ENCODE results near the gene TRAPPC14. TPM values are rescaled to one million over a fixed set of nuclear protein-coding genes. Genes with fewer than 3 reads are reported as not detected.
A peak's percentile ranks its signal among the peaks of the same experiment; 100 is the strongest.

Gene TRAPPC14
- total and polyA plus RNA-seq, 2 of the 8 experiments (the other 6 are each of a cell fraction or from before 2014, with no cell fraction given) = 11.9 to 22.1 TPM

- TF ChIP-seq BACH1 (IDR thresholded peaks at IDR 0.05; ENCODE audit: low read length) = no peak
- no peak for TF ChIP-seq GABPA (IDR thresholded peaks at IDR 0.05; ENCODE audit: borderline replicate concordance, insufficient read depth, low read length)
- TF ChIP-seq POLR2AphosphoS5 (IDR thresholded peaks at IDR 0.05; ENCODE audit: low read depth, low read length) = peak; percentile 44; the same call in 1 of the 2 replicates
- TF ChIP-seq ZNF274 (IDR thresholded peaks at IDR 0.05; ENCODE audit: borderline replicate concordance, extremely low read depth, low read length) = no peak
- TF ChIP-seq EGR1 (IDR thresholded peaks at IDR 0.05; ENCODE audit: borderline replicate concordance, low read depth, low read length) = peak; percentile 35; the same call in 1 of the 2 replicates
- peak; percentile 99 for TF ChIP-seq YY1 (IDR thresholded peaks at IDR 0.05; ENCODE audit: low read depth, low read length)
- TF ChIP-seq JUN (IDR thresholded peaks at IDR 0.05; ENCODE audit: low read depth, low read length) = no peak
- TF ChIP-seq CTCF (IDR thresholded peaks at IDR 0.05; ENCODE audit: control extremely low read depth in 1 of 3, insufficient read depth in 1 of 3, low read depth in 1 of 3, low read length in 3 of 3) = peak in 1 of 3 experiments; percentile 1; a peak in 1 of 4 replicates
- peak; percentile 100 for TF ChIP-seq TAF1 (IDR thresholded peaks at IDR 0.05; ENCODE audit: low read depth, low read length)
- no peak for TF ChIP-seq TEAD4 (IDR thresholded peaks at IDR 0.05; ENCODE audit: low read depth, low read length)
- no peak for TF ChIP-seq SP2 (IDR thresholded peaks at IDR 0.05; ENCODE audit: low read length)
- TF ChIP-seq USF2 (IDR thresholded peaks at IDR 0.05; ENCODE audit: low read length) = no peak
- no peak for TF ChIP-seq NANOG (IDR thresholded peaks at IDR 0.05; ENCODE audit: insufficient read depth, low read depth, low read length, poor library complexity, severe bottlenecking)
- peak; percentile 96 for TF ChIP-seq TBP (IDR thresholded peaks at IDR 0.05; ENCODE audit: low read depth, low read length)
- peak; percentile 99 for TF ChIP-seq TAF7 (optimal IDR thresholded peaks at IDR 0.05; ENCODE audit: borderline replicate concordance, low read depth, low read length)
- no peak for TF ChIP-seq POU5F1 (IDR thresholded peaks at IDR 0.05; ENCODE audit: low read depth, low read length)
- TF ChIP-seq KDM5A (IDR thresholded peaks at IDR 0.05; ENCODE audit: low read length) = peak; percentile 84
- TF ChIP-seq, protein P1, sequence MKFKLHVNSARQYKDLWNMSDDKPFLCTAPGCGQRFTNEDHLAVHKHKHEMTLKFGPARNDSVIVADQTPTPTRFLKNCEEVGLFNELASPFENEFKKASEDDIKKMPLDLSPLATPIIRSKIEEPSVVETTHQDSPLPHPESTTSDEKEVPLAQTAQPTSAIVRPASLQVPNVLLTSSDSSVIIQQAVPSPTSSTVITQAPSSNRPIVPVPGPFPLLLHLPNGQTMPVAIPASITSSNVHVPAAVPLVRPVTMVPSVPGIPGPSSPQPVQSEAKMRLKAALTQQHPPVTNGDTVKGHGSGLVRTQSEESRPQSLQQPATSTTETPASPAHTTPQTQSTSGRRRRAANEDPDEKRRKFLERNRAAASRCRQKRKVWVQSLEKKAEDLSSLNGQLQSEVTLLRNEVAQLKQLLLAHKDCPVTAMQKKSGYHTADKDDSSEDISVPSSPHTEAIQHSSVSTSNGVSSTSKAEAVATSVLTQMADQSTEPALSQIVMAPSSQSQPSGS (IDR thresholded peaks at IDR 0.05; ENCODE audit: low read length) = peak; percentile 24; the same call in 1 of the 2 replicates
Observed at GRCh38 chr7:100119072-100119969, 39.2 kb downstream of the TRAPPC14 start, which contains the start of the genes CNPY4 and TAF6 (continued).

Data from H1 (cell line).